Lung microvascular endothelial cell (primary cell): ENCODE data around the gene FBXO40. TPM values are rescaled to one million over a fixed set of nuclear protein-coding genes. Genes with fewer than 3 reads are reported as not detected.
A peak's percentile ranks its signal among the peaks of the same experiment; 100 is the strongest.
"Not testable (repeated sequence)": the region's sequence is repeated elsewhere in the genome, so short reads cannot be mapped to it uniquely, and the experiment has no call there.

Source experiments
- DNase-seq, 2 donors: peaks; one replicate each; pipeline versions ENCODE4 v3.0.0 to v3.0.0-alpha.2; 2010; ENCODE audit warnings: low read depth in 2 of 2
- total RNA-seq: library from RNA; depleted of rRNA; stranded (reverse); fragments of >200 nt; gene quantifications from 2 replicates; pipeline ENCODE4 v1.2.1, GENCODE V29; 2014

The FBXO40 gene, protein sequence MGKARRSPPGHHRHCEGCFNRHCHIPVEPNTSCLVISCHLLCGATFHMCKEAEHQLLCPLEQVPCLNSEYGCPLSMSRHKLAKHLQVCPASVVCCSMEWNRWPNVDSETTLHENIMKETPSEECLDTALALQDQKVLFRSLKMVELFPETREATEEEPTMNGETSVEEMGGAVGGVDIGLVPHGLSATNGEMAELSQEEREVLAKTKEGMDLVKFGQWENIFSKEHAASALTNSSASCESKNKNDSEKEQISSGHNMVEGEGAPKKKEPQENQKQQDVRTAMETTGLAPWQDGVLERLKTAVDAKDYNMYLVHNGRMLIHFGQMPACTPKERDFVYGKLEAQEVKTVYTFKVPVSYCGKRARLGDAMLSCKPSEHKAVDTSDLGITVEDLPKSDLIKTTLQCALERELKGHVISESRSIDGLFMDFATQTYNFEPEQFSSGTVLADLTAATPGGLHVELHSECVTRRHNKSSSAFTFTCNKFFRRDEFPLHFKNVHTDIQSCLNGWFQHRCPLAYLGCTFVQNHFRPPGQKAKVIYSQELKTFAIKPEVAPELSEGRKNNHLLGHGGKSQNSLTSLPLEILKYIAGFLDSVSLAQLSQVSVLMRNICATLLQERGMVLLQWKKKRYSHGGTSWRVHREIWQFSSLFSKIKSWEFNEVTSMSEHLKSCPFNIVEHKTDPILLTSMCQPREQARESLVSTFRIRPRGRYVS
- total RNA-seq = under 0.01 TPM in 1 of 2 replicates, not detected in the other

DNA sequence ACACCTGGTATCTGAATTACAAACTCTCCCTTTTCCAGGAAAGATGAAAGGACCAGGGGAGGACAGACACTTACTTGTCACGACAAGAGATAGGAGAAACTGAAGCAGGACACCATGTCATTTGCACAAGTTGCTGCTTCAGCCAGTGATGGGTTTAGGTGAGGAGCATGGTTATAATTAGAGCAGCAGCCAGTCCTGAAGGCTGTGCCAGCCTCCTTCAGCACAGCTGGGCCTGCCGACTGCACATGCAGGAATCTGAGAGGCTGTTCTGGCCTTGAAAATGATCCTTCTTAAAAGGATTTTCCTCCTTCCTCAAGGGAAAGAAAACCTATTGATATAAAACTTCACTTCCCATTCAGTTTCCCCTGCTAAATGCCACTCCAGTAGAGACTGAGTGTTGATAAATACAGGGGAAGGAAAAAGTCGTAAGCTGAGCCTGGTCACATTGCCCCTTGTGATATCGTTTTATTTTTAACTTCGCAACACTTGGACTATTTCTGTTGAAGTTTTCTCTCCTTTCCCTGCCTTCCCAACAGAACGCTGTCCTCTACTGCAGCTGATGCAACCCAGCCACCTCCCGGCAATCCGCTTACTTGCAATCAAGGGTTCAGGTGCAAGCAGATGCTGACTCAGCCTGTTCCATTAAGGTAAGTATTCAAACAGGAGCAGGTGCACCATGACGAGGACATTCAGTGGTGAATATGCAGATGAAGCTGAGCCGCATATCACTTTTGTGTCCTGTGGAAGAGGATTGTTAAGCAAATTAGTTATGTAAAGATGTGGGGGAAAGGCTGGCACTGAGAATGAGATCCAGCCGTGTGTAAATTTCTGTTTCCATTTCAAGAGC, at the start of gene FBXO40:
Gene FBXO40, plus strand, starts transcription at position 524 of the 847 bp plus-strand sequence. CDS start 27,197 bp downstream, outside the sequence.
- no peak for DNase-seq

DNA sequence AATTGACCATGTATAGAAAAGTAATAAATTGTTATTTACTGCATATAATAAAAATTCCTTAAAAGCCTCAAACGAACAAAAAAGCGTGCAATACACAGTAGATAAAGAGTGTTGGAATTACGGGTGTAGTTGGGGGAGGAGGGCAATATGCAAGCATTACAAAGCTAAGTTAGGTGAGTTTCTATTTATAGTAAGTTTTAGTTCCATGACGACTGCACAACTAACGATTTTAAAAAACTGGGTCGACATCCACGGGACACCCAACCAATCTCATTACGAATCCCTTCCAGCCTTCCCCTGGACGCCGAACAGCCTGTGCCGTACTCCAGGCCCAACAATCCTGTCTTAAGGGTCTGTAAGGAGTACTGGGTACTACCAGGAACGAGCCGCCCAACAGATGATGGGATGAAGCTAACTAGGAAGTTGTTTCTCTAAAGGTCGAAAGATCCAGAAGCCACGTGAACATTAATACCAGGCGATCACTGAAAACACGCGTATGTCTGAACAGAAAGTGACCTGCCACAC, 48.1 kb upstream of the FBXO40 start:
- peak; percentile 16 to 37 for DNase-seq

DNA sequence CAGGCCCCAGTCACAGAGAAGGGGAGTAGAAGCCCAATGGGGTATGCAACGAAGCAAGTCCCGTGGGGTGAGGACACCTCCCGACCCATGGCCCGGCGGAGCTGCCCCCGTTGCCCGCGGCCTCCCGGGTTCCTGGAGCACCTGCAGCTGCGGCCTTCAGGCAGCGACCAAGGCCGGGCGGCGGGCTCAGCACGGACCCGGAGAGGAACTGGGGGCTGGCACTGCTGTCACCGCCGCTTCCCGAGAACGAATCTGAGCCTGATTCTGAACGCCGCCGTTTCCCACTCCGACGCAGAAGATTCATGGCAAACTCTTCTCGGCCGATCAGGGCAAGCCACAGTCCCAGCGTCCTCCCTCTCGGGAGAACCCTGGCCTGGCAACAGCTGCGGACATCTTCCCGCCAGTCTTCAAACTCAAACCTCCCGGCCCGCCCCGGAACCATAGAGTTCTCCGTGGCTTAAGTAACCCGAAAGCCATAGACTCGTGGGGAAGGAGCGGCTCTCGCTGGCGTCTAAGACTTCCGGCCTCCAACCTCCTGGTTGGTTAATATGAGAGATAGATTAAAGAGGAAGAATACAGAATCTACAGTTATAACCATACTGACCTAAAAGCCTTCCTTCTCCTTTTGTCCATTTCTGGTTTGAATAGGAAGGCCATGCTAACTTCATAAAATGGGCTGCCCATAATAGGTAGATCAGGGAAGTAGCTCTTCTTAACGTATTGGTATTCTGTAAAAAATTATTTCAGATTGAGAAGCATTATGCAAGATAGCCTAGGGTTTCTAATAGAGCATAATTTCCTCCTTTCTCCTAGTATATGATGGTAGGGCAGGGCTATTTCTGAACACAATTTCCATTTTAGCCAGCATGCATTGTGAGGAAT, 47.4 kb upstream of the FBXO40 start, which contains the start of gene POLQ:
Gene POLQ, minus strand, starts transcription at position 415 of the 882 bp plus-strand sequence. Its CDS starts 111 bp downstream, at position 304.
- DNase-seq = peak; percentile 81 to 97

DNA sequence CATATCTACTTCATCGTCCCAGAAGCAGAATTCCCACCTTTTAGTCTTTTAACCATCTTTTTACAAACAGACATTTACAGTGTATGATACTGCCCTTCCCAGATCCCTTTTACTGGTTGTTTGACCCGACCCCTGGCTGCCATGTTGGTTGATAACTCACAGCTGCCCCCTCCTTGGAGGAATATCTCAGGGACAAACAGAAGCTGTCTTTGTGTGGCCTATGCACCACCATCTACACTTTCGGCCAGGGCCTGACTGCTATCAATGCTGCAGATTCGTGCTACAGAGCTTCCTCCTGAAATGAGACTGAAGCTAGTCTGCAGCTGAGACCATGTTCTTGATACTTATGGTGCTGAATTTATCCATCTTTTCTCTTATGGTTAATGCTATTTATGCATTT, 40.8 kb upstream of the FBXO40 start:
- peak in 1 of 2 donors; percentile 5 for DNase-seq

DNA sequence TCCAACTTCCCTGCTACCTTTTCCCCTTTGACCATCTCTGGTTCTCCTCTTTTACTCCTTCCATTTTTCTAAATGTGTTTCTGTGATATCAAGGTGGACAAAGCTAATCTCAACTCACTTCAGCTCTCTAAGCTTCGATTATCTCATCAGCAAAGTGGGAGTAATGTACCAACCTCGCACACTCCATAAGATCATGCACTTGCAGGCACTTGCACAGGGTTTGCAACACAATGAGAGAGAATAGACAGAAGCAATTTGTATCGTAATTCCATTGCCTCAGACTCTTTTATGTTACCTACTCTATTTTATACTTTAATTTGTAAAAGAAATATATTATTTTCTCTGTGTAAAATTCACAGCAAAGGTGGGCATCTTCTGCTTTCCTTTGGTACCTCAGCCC, 40.4 kb upstream of the FBXO40 start:
- DNase-seq = no peak

DNA sequence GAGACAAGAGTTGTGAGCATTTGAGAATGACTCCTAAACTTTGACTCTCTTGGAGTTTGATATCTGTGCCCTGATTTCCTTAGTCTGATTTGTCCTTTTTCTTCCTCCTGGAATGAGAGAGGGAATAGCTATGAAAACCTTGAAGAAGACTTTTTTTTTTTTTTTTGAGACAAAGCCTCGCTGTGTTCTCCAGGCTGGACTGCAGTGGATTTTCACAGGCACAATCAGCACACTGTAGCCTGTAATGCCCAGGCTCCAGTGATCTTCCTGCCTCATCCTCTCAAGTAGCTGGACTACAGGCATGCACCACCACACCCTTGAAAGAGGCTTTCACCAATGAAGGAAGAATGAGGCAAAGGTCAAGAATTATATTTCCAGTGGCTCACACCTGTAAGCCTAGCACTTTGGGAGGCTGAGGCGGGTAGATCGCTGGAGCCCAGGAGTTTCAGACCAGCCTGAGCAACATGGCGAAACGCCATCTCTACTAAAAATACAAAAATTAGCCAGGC, 35.7 kb upstream of the FBXO40 start:
- no peak for DNase-seq

DNA sequence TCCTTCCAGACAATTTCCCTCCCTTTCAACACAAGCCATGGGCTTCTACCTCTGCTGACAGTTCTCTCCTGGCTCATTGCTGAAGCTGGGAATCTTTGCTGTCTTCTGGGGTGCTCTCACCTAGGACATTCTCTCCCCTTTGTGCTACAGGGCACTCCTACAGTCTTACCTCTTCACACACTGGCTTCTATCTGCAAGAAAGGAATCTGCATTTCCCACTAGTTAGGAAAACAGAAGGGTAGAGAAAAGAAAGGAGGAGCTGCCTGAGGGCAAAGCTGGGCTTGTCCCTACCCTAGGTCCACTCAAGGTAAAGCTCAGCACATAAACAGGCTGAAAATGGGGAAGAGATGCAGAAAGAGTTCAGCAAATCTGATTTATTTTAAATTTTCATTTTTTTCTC, 31.0 kb upstream of the FBXO40 start:
- no peak for DNase-seq

DNA sequence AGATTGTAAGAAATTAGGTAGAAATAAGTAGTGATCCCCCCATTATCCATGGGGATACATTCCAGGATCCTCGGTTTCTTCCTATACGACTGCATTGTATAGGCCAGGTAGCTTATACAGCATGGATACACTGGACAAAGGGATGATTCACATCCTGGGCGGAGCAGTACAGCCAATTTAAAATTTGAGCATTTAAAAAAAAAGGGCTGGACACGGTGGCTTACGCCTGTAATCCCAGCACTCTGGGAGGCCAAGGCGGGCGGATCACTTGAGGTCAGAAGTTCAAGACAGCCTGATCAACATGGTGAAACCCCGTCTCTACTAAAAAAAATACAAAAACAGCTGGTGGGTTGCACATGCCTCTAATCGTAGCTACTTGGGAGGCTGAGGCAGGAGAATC, 26.4 kb upstream of the FBXO40 start:
- DNase-seq = no peak

DNA sequence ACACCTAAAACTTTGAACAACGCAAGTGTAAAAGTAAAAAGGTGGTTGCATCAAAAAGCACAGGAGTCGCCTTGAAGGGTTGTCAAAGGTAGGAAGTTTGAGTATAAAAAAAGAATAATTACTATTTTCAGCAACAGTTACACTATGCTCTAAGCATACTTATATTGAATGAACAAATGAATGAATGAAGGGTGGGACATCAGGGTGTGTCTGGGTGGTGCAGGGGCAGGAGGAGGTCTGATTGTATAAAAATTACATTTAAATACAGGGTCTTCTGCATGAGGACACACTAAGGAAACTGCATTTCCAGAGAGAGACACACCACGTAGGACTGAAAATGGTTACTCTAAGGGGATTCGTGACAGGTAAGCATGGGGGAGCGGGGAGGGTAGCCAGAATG, 25.5 kb upstream of the FBXO40 start, which contains the start of gene ARGFX:
Gene ARGFX, plus strand, starts transcription at position 301 of the 400 bp plus-strand sequence. CDS start 2,765 bp downstream, outside the sequence.
- no peak for DNase-seq

DNA sequence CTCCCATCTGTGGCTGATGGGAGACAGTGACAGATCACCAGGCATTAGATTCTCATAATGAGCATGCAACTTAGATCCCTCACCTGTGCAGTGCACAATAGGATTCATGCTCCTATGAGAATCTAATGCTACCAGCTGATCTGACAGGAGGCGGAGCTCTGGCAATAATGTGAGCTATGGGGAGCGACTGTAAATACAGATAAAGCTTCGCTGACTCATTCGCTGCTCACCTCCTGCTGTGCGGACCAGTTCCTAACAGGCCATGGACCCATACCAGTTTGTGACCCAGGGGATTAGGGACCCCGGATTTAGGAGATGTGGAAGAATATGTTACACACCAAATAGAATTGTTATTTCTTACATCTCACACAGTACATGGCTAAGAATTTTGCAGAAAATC, 18.7 kb upstream of the FBXO40 start:
- peak; percentile 5 to 14 for DNase-seq

DNA sequence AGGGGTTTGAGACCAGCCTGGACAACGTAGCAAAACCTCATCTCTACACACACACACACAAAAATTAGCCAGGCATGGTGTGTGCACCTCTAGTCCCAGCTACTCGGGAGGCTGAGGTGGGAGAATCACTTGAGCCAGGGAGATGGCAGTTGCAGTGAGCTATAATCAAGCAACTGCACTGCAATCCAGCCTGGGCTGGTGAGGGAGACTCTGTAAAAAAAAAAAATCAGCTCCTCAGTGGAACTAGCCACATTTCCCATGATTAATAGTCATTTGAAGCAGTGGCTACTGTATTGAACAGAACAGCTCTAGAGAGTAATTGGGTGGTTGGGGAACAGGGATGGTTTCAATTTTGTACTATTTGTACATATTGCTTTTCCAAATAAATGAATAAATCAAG, 11.5 kb upstream of the FBXO40 start:
- no peak for DNase-seq

DNA sequence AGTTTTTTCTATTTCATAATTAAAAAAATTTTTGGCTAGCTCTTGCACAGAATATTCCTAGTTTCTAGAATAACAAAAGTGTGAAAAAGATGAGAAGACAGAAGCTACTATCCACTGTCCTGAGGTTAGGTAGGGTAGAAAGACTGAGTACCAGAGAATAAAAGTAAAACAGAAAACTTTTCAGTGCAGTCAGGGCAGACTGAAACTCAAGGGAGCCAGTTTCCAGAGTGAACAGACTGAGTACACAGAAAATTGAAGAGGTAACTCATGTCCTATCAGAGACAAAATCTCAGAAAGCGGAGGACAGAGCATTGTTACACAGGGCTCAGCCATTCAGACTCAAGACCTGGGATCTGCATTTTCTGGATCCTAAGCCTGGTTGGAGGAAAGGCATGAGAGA, 8.8 kb upstream of the FBXO40 start:
- DNase-seq = no peak

DNA sequence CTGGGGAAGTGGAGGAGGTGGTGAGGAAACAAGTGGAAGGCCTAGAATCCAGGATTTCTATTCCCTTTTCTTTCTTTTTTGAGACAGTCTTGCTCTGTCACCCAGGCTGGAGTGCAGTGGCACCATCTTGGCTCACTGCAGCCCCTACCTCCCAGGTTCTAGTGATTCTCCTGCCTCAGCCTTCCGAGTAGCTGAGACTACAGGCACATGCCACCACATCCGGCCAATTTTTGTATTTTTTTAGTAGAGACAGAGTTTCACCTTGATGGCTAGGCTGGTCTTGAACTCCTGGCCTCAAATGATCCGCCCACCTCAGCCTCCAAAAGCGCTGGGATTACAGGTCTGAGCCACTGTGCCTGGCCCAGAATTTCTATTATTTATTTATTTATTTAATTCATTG, 627 bp downstream of the FBXO40 start:
- DNase-seq = not testable (repeated sequence)

DNA sequence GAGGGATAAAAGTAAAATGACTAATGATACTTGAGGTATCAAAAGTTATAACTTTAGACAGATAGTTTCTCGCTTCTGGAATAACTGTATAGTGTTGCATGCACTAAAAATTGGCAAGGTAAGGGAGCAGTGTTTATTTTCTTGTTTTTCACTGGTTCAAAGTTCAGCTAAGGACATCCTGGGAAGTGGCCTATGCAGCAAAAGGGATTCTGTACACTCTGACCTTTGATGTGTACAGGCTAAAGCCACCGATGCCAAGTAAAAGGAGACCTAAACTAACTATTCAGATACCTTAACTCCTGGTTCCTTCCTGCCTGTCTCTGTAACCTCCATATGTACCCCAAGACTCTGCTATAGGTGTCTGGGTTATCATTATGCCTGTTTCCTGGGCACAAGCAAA, 1.7 kb downstream of the FBXO40 start:
- DNase-seq = no peak

DNA sequence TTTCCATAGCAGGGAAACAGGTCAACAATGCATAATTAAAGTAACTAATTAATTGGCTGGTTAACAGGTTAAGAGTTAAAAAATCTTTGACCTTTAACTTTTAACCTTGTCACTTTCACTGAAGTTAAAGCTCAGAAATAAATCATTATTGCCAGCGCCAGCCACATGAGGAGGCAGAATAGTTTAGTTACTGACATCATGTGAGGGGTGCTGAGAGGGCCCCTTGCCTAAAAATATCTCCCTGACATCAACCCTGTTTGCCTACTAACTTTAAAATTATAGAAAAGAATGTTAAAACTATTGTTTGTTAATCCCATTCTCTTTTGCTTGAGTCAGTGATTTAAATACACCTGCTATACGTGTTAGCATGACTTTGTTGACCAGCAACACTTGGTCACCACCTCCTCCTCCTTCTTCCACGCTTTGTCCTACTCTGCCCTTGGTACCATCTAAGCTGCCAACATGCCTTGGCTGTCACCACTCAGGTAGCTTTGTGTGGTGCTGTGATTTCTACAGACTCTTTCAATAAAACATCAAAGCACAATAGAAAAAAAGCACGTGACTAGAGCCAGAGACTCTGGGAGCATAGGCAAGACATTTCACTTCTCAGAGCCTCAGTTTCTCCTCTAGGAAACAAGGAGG, 2.7 kb downstream of the FBXO40 start:
- no peak for DNase-seq

DNA sequence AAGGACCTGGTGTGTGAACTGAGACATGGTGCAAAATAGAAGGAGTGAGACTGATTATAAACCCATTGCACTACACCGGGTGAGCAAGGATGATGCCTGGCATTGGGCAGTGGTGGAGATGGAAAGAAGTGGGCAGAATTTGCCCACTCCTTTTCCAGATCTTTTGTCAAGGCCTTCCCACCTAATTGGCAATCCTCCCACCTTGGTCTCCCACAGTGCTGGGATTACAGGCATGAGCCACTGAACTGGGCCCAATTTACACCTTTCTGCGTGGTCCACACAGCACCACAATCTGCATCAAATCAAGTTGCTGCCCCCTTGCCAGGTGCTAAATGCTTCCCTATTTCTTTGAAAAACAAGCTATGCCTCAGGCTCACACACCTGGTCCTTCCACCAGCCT, 5.4 kb downstream of the FBXO40 start:
- DNase-seq = no peak

DNA sequence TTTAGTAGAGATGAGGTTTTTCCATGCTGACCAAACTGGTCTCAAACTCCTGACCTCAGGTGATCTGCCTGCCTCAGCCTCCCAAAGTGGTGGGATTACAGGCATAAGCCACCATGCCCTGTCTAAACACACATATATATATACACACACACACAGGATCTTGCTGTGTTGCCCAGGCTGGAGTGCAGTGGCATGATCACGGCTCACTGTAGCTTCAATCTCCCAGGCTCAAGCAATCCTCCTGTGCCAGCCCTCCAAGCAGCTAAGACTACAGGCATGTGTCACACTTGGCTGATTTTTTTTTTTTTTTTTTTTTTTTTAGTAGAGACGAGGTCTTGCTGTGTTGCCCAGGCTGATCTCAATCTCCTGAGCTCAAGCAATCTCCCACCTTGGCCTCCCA, 6.7 kb downstream of the FBXO40 start:
- not testable (repeated sequence) for DNase-seq

DNA sequence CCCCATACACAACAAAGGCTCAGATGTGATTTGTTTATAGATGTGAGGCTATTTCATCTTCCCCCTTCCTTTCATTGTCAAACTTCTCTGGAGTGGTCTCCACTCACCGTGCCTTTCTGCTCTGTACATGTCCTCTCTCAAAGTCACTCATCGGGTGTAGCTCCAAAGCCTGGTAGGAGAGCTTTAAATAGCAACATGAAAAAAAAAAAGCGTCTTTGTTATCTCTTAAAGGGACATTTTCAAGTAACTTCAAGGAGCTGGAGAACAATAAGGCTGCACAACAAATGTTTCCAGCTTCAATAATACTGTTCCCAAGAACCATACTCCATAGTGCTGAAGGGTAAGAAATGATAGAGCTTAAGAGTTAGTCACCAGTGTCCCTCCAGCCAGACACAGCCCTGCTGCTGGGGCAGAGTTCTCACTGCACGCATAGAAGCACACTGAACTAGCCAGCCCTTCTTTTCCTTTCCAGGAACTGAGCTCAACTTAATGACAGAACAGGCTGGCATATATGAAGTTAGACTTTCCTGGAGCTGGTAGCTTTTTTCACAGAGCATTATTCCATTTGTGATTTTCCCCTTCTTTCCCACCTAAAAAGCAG, 8.1 kb downstream of the FBXO40 start:
- DNase-seq = peak; percentile 16 to 20

DNA sequence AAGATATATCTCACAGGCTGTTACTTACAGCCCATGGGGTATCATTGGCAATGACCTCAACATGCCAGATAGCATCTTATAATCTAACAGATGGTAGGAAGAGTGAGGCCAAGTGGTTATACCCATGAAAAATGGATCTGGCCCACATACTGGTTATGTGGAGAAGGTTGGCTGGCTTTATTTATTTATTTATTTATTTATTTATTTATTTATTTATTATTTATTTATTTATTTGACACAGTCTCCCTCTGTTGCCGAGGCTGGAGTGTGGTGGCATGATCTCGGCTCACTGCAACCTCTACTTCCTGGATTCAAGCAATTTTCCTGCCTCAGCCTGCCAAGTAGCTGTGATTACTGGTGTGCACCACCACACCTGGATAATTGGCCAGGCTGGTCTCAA, 11.6 kb downstream of the FBXO40 start:
- DNase-seq = no peak
